Kidney tubule cell (primary cell): Measurements from ENCODE around the gene LRRC45.

ENCODE experiments used
- DNase-seq: peaks from one replicate; pipeline ENCODE4 v3.0.0-alpha.2; 2018; ENCODE audit warnings: low spot score

LRRC45 gene

DNA sequence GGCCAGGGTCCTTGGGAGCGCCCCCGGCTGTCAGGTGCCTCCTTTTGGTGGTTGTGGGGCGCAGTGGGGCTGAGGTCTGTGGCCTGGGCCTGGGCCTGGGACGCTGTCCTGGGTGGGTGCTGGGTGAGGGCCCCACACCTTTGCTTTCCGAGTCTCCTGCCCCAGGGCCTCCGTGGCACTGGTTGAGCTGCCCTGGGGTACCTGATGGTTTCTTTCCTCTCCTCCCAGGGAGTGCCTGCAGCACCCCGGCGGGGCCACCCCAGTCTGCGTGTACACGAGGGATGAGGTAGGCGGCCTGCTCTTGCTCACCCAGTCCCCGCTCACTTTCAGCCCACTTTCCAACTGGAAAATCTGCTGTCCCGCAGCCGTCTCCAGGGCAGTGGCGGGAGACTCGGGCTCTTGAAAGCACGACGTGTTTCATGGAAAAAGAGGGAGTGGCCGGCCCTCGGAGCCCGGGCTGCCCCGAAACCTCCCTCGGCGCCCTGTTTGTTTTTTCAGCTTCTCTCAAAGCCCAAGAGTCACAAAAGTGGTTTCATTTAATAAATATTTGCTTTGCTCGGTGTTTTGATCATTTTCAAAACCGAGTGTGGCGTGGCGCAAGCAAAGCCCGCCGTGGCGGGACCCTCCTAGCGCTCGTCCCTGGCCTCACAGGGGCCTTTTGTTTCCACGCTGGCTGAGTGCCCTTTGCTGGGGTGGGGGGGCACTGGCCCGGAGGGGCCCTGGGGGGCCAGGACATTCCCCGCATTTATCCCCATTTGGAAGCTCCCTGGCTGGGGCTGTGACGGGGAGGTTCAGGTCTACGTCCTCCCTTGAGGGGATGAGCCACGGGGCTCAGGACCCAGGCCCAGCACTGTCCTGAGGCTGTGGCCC is 28.3 kb upstream of the LRRC45 start:
- no peak for DNase-seq

DNA sequence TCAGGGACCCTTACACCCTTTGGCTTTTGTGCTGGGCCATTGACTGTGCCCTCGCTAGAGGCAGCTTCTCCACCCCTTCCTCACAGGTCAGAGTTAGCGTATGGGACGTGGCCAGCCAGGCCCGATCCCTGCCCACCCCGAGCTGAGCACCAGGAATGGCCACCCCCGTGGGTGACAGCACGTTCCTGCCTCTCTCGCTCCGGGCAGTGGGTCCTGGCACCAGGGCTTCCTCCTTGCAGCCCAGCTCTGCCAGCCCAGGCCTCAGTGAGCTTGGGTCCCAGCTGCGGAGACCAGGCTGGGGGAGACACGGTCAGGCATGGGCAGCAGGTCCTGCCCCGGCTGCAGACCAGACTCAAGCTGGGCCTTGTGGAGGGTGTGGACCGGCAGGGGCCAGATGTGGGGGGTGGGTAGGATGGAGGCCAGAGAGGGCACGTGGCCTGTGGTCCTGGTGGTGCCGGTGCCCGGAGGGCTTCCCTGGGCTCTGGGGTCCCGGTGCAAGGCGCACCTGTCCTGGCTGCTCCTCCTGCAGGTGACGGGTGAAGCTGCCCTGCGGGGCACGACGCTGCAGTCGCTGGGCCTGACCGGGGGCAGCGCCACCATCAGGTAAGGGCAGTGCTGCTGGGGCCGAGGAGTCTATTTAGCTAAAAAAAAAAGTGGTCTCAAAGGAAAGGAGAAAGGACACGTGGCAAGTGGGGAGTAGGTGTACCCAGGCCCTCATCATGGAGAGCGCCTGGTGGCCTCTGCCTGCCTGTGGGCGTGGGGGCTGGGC is 27.5 kb upstream of the LRRC45 start:
- DNase-seq, result no peak

DNA sequence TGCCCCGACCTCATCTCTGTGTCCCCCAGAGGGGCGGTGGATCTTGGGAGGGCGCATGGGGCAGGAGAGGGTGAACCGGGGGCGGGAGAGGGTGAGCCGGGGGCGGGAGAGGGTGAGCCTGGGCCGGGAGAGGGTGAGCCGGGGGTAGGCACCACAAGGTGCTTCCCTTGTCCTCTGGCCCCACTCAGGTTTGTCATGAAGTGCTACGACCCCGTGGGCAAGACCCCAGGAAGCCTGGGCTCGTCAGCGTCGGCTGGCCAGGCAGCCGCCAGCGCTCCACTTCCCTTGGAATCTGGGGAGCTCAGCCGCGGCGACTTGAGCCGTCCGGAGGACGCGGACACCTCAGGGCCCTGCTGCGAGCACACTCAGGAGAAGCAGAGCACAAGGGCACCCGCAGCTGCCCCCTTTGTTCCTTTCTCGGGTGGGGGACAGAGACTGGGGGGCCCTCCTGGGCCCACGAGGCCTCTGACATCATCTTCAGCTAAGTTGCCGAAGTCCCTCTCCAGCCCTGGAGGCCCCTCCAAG is 26.8 kb upstream of the LRRC45 start:
- no peak for DNase-seq

DNA sequence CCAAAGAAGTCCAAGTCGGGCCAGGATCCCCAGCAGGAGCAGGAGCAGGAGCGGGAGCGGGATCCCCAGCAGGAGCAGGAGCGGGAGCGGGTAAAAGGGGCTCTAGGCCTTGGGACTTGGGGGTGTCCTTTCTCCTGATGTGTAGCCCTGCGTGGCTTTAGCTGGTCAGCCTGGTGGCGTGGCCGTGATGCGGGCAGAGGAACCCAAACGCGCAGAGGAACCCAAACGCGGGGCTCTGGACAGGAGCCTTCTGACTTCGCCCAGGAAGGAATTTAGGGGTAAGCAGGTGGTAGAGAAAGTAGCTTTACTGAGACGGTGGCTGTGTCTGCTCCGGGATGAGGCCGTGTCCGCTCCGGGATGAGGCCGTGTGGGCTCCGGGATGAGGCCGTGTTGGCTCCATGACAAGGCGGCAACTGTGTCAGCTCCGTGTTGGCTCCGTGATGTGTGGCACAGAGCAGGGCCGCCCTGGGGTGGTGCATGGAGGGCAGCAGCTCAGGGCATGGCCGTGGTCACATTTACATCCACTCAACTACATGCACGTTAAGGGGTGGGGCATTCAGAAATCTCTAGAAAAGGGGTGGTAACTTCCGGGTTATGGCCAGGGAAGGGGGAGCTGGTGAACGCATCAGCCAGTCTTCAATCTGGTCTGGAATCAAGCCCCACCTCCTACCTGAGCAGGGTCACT is 26.2 kb upstream of the LRRC45 start:
- no peak for DNase-seq

DNA sequence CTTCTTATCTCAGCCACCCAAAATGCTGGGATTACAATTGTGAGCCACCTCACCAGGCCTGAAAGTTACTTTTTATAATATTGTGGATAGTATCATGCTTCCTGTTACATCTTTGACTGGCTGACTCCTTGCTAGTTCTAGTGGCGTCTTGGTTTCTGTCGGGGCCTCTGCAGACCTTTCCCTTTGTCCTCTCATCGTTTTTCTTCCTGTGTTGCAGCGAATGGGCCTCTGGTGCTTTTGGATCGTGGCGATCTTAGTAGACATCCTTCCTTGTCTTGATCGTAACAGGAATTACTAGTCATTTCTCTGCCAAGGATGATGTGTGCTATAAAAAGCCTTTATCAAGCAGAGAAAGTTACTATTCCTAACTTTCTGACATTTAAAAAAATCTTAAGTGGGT is 24.9 kb upstream of the LRRC45 start:
- DNase-seq, result no peak

DNA sequence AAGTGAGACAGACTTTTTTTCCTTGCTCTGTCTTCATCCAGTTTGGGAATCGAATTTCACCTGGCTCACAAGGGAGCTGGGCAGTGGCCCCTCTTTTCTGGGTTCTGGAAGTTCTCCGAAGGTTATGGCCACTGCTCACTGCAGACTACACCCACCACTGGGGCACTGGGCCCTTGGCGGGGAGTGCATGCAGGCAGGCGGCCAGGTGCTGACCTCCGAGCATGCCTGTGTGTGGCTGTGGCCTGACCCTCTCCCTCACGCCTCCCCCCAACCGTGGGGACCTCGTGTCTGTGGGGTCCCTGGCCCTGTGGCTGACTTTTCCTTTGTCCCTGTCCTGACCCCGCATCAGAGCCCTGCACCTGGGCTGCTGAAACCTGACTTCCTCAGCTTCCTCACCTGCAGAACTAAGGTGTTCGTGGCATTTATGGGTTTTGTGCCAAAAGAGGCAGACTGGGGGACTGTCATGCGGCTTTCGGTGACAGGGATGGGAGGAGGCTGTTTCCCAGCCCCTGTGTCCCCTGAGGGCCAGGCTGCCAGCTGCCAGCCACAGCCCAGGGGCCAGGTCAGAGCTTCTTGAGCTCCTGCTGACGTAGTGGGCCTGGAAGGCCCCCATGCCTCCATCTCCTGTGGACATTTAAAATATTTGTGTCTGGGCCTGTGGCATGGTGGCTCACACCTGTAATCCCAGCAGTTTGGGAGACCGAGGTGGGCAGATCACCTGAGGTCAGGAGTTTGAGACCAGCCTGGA is 24.2 kb upstream of the LRRC45 start:
- DNase-seq, result no peak

DNA sequence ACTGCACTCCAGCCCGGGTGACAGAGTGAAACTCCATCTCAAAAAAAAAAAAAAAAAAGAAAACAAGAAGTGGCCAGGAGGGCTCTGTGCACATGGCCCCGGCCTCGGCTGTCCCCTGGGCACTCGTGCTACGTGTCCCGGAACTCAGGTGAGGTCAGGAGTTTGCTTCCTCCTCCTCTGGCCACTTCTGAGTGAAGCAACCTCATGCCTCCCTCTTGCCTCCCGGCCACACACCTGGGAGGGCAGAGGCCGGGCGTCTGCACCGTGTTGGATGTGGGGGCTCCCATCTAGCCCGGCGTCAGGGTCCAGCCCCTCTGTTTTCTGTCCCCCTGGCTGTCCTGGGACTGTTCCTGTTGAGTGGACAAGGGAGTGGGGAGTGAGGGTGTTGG is 23.5 kb upstream of the LRRC45 start:
- DNase-seq, result no peak

DNA sequence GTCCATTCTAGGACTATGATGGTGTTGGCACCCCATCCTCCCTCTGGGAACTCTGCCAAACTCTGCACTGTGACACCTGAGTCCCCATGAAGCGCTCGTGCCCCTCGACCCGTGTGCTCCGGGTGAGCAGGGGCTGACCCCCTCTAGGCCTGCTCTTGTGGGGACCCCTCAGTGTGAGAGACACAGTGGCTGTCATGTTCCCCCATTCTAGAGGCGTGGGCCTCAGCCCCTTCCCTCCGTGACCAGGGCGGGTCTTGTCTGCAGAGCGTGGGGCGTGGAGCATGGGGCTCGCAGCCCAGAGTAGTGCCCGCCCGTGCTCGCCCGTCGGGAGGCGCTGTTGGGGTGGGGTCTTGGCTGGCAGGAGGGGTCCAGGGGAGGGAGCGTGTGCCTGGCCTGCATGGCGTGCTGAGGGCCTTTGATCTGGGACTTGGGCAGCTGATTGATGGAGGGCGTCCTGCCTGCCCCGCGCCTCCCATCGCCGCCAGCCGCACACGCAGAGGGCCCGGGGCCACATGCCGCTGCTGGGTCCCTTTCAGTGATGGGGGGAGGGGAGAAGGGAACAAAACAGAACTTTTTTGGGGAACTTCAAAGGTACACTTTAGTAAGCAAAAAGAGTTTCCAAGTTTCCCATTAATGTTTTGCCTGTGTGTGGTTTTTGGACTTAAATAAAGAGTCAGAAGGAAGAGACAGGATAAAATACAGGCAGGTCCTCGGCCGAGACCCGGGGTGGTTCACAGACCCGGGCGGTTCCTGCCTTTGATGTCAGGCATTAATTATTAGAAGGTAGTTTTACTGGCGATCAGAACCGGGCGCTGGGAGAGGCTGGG is 22.9 kb upstream of the LRRC45 start:
- DNase-seq, result no peak

DNA sequence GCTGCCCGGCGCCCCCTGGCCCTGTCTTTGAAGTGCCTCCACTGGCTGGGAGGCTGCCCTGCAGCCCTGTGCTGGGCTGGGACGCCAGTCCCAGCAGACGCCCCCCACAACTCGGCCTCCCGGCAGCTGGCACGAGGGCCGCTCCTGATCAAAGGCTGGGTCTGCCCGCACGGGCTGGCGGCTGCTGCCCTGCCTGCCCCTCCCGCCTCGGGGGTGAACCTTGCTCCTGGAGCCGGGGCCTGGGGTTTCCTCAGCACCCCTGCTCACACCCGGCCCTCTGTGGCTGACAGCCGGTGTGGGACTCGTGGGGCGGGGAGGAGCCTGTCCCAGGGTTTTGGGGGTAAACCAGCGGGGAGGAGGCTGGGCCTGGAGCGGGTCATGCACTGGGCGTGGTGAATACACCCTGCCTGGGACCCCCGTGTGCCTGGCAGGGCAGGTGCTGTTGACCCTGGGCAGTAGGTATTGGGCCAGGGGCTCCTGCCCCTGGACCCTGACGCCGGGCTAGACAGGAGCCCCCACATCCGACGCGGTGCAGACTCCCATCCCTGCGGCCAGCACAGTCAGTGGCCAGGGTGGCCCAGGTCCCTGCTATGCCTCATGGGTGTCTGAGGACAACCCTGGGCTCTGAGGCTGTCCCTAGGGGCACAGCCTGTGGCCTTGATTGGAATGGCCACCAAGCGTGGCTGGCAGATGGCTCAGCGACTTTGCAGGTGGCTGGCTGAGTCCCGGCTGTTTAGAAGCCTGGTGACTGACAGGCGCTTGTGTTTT is 22.1 kb upstream of the LRRC45 start:
- DNase-seq, result no peak

DNA sequence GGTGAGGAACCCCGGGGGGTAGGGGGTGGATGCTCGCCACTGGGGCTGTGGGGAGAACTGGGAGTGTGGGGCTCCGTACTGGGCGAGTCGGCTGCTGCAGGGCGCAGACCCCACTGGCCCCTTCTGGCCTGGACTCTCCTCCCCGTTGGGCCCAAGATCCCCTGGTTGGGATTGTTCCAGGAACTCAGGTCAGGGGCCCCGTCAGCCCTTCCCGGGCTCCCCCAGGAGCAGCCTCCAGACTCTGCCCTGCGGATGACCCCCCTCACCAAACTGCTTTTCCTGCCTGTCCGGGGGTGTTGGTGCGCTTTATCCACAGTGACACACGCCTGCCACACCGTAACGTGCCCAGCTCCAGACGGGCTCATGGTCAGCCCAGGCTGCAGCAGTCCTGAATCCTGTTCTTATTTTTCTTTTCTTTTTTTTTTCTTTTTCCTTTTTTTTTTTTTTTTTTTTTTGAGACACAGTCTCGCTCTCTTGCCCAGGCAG is 21.5 kb upstream of the LRRC45 start:
- no peak for DNase-seq

DNA sequence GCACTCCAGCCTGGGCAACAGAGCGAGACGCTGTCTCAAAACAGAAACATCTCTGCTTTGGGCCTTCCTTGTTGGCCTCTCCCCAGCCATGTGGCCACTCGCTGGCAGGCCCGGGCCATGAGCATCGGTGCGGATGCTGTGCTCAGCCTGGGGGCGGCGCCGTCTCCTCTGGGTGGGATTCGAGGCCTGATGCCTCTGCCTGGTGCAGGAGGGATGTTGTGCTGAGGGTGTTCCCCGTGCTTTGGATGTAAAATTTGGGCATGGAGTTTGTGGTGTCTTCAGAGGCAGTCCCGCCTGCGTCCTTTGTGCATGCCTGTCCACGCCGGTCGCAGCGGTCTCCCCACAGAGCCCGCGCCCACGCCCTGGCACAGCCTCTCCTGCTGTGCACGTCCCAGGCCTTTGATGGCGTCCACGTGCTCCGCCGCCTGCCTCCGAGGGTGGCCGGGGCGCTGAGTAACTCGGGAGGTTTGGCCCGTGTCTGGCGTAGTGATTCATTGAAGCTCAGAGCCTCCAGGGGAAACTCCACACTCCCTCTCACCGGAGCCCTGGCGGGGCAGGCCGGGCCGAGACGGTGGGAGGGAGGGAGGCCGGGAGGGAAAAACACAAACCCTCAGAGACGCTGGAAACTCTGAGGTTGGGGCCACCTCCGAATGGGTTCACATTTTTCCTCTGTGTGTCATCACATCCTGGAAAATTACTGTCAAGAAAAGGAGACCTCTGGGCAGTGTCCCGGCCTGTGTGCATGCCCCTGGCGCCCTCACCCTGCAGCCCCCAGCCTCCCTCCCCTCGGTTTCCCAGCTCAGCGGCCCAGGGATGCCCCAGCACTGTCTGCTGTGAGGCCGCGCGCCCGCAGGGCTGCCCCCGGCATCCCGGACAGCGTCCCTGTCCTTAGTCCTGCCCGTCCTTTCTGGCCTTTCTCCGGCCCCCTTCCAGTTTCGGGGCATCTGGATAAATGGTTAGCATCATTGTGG is 19.4 kb upstream of the LRRC45 start:
- DNase-seq, result peak; percentile 97

DNA sequence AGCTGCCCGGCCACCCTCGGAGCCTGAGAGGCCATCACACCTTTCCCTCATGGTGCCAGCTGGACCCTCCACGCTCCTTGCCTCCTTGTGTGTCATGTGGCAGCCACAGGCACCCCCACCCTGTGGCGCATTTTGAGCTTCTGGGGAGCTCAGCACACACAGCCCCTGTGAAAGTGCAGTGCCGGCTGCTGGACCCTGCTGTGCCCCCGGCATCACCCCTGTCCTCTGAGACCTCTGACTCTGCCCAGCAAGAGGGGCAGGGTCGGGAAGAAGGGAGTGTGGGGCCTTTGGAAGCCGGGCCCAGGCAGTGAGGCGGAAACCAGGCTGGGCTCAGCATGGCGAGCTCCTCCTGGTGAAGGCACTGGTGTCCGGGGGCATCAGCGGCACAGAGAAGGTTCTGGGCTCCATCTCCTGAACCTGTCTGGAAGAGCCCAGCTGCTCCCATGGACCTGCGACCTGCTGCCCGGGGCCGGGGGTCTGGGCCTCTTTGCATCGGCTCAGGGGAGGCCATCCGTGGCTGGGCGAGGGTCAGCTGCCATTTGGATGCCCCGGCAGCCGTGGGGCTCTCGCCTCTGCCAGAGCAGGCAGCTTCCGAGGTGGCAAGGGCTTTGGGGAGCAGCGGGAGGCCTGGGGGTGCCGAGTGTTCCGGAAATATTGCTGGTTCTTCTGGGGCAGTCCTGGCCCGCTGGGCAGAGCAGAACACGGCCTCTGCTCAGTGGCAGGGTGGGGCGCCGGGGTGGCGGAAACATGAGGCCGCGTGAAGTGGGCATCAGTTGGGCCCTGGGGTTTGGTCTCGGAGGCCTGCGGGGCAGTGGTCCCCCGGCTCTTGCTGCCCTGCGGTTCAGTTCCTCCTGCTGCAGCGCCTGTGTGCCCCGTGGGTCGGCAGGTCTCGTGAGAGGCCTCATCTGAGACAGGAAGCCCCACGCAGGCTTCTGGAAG is 18.3 kb upstream of the LRRC45 start:
- DNase-seq, result no peak

DNA sequence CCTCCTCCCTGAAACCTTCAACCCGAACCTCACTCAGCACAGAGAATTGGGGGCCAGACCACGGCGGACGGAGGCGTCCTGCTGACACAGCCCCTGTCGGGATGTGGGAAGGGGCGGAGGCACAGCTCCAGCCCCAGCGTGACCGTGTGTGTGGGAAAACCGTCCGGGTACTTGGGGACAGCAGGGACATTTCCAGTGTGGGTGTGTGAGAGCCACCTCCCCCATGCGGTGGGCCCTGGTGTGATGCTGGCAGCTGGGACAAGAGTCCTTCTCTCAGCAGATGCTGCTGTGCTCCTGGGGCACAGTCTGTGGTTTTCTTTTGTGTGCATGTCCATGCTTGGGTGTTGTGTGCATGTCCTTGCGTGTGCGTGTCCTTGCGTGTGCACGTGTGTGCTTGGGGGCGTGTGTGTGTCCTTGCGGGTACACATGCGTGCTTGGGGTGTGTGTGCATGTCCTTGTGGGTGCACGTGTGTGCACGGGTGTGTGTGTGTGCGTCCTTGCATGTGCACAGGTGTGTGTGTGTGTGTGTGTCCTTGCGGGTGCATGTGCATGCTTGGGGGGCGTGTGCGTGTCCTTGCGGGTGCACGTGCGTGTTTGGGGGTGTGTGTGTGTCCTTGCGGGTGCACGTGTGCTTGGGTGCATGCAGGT is 17.3 kb upstream of the LRRC45 start:
- DNase-seq, result no peak

DNA sequence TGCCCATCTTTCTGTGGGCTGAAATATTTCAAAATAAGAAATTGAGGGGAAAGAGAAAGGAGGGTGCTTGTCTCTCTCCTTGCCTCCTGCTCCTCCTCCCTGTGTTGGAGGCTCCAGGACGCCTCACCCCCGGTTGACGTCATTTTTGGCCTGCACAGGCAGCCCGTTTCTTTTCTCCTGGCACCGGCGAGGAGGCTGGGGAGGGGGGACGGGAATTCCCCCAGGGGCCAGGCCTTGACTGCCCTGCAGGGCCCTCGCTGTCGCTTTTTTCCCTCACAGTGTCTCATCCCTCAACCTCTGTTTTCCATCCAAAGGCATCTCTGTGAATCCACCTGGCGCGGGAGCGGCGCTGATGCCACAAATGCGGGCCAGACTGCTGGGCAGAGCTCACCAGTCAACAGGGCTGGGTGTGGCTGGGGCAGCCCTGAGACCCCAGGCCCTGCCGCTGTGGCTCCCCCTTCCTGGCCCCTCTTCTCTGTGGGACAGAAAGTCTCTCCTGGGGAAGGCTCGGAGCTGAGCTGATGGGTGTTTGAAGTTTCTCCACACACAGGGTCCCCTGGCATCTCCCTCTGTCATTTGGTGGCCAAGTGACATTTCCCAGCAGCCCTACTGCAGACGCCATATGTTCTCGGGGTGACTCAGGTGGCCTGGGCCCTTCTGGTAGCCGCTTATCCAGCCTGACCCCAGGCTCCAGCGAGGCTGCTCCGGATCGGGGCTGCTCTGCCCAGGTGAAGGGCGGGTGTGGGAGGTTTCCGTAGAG is 16.5 kb upstream of the LRRC45 start:
- DNase-seq, result no peak

DNA sequence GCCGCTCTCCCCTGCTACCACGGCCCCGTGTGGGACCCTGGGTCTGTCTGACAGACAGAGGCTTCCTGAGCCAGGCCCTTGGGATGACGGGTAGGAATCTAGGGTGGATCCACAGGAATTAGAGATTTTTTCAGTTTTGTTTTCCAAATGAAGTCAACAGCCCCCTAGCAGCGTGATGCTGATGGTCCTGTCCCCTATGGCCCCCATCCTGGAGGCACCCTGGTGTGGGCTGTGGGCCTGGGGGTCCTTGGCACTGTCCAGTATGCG is 15.9 kb upstream of the LRRC45 start:
- DNase-seq, result no peak

DNA sequence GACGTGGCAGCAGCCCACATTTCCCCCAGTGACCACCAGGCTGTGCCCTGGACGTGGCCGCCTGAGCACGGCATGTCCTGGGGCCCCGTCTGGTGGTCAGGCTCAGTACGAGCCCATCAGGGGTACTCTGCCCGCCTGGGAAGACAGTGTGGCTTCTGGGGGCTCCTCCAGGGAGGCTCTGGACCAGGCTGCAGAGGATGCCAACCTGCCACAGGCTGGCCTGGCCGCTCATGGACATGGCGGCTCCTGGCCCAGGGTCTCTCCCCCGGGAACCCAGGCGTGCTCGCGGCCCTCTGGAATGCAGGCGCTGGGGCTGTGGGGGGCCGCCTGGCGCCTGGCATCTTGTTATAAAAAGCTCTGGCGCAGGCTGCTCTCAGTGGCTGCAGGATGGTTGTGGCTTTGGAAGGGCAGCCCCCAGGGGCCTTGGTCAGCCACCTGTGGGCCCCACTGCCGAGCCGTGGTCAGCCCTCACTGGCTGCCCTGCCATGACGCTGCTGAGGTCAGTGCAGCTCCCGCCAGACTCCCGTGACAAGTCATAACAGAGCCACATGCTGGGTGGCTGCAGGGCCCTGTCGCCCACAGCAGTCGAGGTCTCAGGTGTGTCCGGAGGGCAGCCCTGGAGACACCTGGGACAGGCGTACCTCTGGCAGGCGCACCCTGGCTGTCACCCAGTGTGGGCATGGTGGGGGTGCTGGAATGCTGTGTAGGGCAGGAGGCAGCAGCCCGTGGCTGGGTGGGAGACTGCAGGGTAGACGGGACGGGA is 15.4 kb upstream of the LRRC45 start:
- DNase-seq, result no peak
